Measurements from ENCODE around the gene BARX2.

BARX2 gene

GRCh38 chr11:129392995-129393394 lies 17.3 kb downstream of the BARX2 start:
- no peak for DNase-seq (ENCODE audit: low read depth)
- H3K4me3 ChIP-seq (ENCODE audit: low read depth, low read length), result no peak overlapping the region

GRCh38 chr11:129394709-129395108 lies 19.1 kb downstream of the BARX2 start:
- DNase-seq (ENCODE audit: low read depth), result no peak
- H3K4me3 ChIP-seq (ENCODE audit: low read depth, low read length), result no peak overlapping the region

- DNase-seq (ENCODE audit: low read depth), result no peak
- H3K4me3 ChIP-seq (ENCODE audit: low read depth, low read length), result no peak overlapping the region
Measured at GRCh38 chr11:129395432-129395831, 19.8 kb downstream of the BARX2 start.

- no peak for DNase-seq (ENCODE audit: low read depth)
- no peak overlapping the region for H3K4me3 ChIP-seq (ENCODE audit: low read depth, low read length)
Measured at GRCh38 chr11:129395883-129396282, 20.2 kb downstream of the BARX2 start.

- DNase-seq (ENCODE audit: low read depth), result no peak
- no peak overlapping the region for H3K4me3 ChIP-seq (ENCODE audit: low read depth, low read length)
Measured at GRCh38 chr11:129396454-129396853, 20.8 kb downstream of the BARX2 start.

- no peak overlapping the region for H3K4me3 ChIP-seq (ENCODE audit: low read depth, low read length)
- no peak for DNase-seq (ENCODE audit: low read depth)
Measured at GRCh38 chr11:129402206-129403171, 26.8 kb downstream of the BARX2 start.

- H3K4me3 ChIP-seq (ENCODE audit: low read depth, low read length), result no peak overlapping the region
- no peak for DNase-seq (ENCODE audit: low read depth)
Measured at GRCh38 chr11:129404731-129405130, 29.1 kb downstream of the BARX2 start.

GRCh38 chr11:129408865-129409444 lies 33.3 kb downstream of the BARX2 start:
- DNase-seq (ENCODE audit: low read depth), result no peak
- no peak overlapping the region for H3K4me3 ChIP-seq (ENCODE audit: low read depth, low read length)

- no peak for DNase-seq (ENCODE audit: low read depth)
- no peak overlapping the region for H3K4me3 ChIP-seq (ENCODE audit: low read depth, low read length)
Measured at GRCh38 chr11:129410395-129410960, 34.8 kb downstream of the BARX2 start.

- H3K4me3 ChIP-seq (ENCODE audit: low read depth, low read length), result no peak overlapping the region
- no peak for DNase-seq (ENCODE audit: low read depth)
Measured at GRCh38 chr11:129412494-129412893, 36.8 kb downstream of the BARX2 start.

GRCh38 chr11:129414144-129414872 lies 38.7 kb downstream of the BARX2 start:
- H3K4me3 ChIP-seq (ENCODE audit: low read depth, low read length), result no peak overlapping the region
- no peak for DNase-seq (ENCODE audit: low read depth)

GRCh38 chr11:129416080-129416820 lies 40.6 kb downstream of the BARX2 start:
- H3K4me3 ChIP-seq (ENCODE audit: low read depth, low read length), result no peak overlapping the region
- DNase-seq (ENCODE audit: low read depth), result no peak

GRCh38 chr11:129417458-129417857 lies 41.8 kb downstream of the BARX2 start:
- no peak overlapping the region for H3K4me3 ChIP-seq (ENCODE audit: low read depth, low read length)
- no peak for DNase-seq (ENCODE audit: low read depth)

- no peak overlapping the region for H3K4me3 ChIP-seq (ENCODE audit: low read depth, low read length)
- no peak for DNase-seq (ENCODE audit: low read depth)
Measured at GRCh38 chr11:129418039-129418438, 42.4 kb downstream of the BARX2 start.

- H3K4me3 ChIP-seq (ENCODE audit: low read depth, low read length), result no peak overlapping the region
- no peak for DNase-seq (ENCODE audit: low read depth)
Measured at GRCh38 chr11:129419386-129419785, 43.7 kb downstream of the BARX2 start.

- H3K4me3 ChIP-seq (ENCODE audit: low read depth, low read length), result no peak overlapping the region
Measured at GRCh38 chr11:129423426-129423825, 47.8 kb downstream of the BARX2 start.

GRCh38 chr11:129425214-129425613 lies 49.6 kb downstream of the BARX2 start:
- no peak for DNase-seq (ENCODE audit: low read depth)
- no peak overlapping the region for H3K4me3 ChIP-seq (ENCODE audit: low read depth, low read length)

More at GRCh38 chr11:129423426-129423825, 47.8 kb downstream of the BARX2 start:
- no peak for DNase-seq (ENCODE audit: low read depth)

GRCh38 chr11:129426038-129426437 lies 50.4 kb downstream of the BARX2 start:
- no peak overlapping the region for H3K4me3 ChIP-seq (ENCODE audit: low read depth, low read length)
- no peak for DNase-seq (ENCODE audit: low read depth)

- no peak for DNase-seq (ENCODE audit: low read depth)
- no peak overlapping the region for H3K4me3 ChIP-seq (ENCODE audit: low read depth, low read length)
Measured at GRCh38 chr11:129426776-129427175, 51.1 kb downstream of the BARX2 start.

Data from skeletal muscle cell (primary cell).